ENCODE data around the gene TSPAN31. TPM values are rescaled to one million over a fixed set of nuclear protein-coding genes. Genes with fewer than 3 reads are reported as not detected.

Gene TSPAN31
- total RNA-seq, 5 donors from 2014 or later (not counting 1 experiment from before 2014, with no cell fraction given): 12.8 to 25.6 (median 15.5) TPM

DNA sequence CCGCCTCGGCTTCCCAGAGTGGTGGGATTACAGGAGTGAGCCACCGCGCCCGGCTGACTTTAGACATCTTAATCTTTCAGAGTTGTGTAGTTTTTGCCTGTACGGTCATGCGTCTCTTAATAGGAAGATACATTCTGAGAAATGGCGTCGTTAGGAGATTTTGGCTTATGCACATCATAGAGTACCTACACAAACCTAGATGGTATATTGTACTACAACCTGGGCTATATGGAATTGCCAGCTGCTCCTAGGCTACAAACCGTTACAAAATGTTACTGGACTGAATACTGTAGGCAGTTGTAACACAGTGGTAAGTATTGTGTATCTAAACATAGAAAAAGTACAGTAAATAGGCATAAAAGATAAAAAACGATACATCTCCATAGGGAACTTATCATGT lies 39.0 kb downstream of the TSPAN31 start:
- Histone ChIP-seq H3K4me1 (ENCODE audit: control insufficient read depth in 1 of 2, extremely low read depth in 1 of 2, insufficient read depth in 2 of 2, low read length in 2 of 2) (peaks cover 22 to 40% of the 10 kb centered on the region in 2 experiments), H3K27me3 (replicated peaks in 1 of 2; ENCODE audit: control insufficient read depth in 2 of 2, extremely low read depth in 1 of 2, insufficient read depth in 2 of 2, low read length in 1 of 2) (no peaks in the 10 kb centered on the region), H3K27ac (ENCODE audit: low read length) (no peak overlapping the region), H3K36me3 (ENCODE audit: control insufficient read depth in 2 of 2, extremely low read depth in 1 of 2, insufficient read depth in 1 of 2, low read length in 1 of 2) (peaks cover 0 to 34% of the 10 kb centered on the region in 2 donors), H3K4me3 (ENCODE audit: control insufficient read depth in 1 of 2, extremely low read depth in 1 of 2, low read length in 1 of 2) (no peak overlapping the region), H3K9me3 (no peaks in the 10 kb centered on the region)
- peaks cover 23% of the 10 kb centered on the region for H3K36me3 Mint-ChIP-seq
- CTCF ChIA-PET: interaction anchor here (0.7 to 1.3 kb wide), 4 partner anchors 15 to 120 kb away, joined by 3 to 4 read pairs (median 4); no protein-coding TSS in a partner anchor
- peak overlapping the region; percentile 62 to 100 (median 77) for H3K4me3 Mint-ChIP-seq
- H3K27ac Mint-ChIP-seq: peak overlapping the region in 1 of 2 donors; percentile 44
- POLR2A ChIA-PET: interaction anchor here in 1 of 2 donors (0.6 kb wide), 1 partner anchor 27 kb away, joined by 3 read pairs; no protein-coding TSS in a partner anchor
- ATAC-seq (replicated peaks in 1 of 4) (no peak), DNase-seq (no peak)
- WGBS (ENCODE audit: insufficient coverage): no CpG with 5 or more reads among the region's 11 CpGs
- H3K9me3 Mint-ChIP-seq: no peaks in the 10 kb centered on the region
- peaks cover 50 to 54% (median 52%) of the 10 kb centered on the region in 3 donors for H3K4me1 Mint-ChIP-seq
- H3K27me3 Mint-ChIP-seq: no peaks in the 10 kb centered on the region

DNA sequence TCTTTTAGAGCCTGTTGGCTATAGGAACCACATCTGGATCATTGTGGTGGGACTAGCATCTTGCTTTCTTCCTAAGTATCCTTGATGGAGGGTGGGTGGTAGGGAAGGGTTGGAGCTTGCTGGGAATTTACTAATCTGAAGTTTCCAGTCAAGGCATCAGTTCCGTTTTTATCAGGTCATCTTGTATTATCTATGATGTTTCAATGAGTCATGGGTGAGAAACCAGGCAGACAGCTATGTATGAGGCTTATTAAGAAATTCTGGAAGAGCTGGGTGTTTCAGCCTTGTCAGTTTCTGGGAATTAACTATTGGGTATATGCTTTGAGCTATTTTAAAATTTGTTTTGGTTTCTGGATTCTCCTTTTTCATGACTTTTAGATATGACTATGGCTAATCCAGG lies 49.1 kb downstream of the TSPAN31 start:
- DNase-seq (no peak), ATAC-seq (replicated peaks in 1 of 4) (no peak)
- Mint-ChIP-seq H3K4me1 (peaks cover 3 to 6% (median 4%) of the 10 kb centered on the region in 3 donors), H3K36me3 (peaks cover 38% of the 10 kb centered on the region), H3K4me3 (no peak overlapping the region), H3K27ac (no peak overlapping the region), H3K27me3 (no peaks in the 10 kb centered on the region), H3K9me3 (no peaks in the 10 kb centered on the region)
- Histone ChIP-seq H3K4me1 (ENCODE audit: control insufficient read depth in 1 of 2, extremely low read depth in 1 of 2, insufficient read depth in 2 of 2, low read length in 2 of 2) (no peaks in the 10 kb centered on the region), H3K27me3 (replicated peaks in 1 of 2; ENCODE audit: control insufficient read depth in 2 of 2, extremely low read depth in 1 of 2, insufficient read depth in 2 of 2, low read length in 1 of 2) (no peaks in the 10 kb centered on the region), H3K36me3 (ENCODE audit: control insufficient read depth in 2 of 2, extremely low read depth in 1 of 2, insufficient read depth in 1 of 2, low read length in 1 of 2) (peaks cover 3 to 69% of the 10 kb centered on the region in 2 donors), H3K4me3 (ENCODE audit: control insufficient read depth in 1 of 2, extremely low read depth in 1 of 2, low read length in 1 of 2) (no peak overlapping the region), H3K27ac (ENCODE audit: low read length) (no peak overlapping the region), H3K9me3 (no peaks in the 10 kb centered on the region)
- WGBS (ENCODE audit: insufficient coverage): 40% methylated on average over 1 of the region's 1 CpG
- CTCF ChIA-PET: interaction anchor here (0.8 to 1.3 kb wide), 2 partner anchors 11 to 105 kb away, joined by 3 to 4 read pairs; partner anchors contain the start of gene TSFM (in 1 of the 2)
- POLR2A ChIA-PET: interaction anchor here in 1 of 2 donors (0.8 kb wide), 1 partner anchor 39 kb away, joined by 3 read pairs; no protein-coding TSS in a partner anchor

DNA sequence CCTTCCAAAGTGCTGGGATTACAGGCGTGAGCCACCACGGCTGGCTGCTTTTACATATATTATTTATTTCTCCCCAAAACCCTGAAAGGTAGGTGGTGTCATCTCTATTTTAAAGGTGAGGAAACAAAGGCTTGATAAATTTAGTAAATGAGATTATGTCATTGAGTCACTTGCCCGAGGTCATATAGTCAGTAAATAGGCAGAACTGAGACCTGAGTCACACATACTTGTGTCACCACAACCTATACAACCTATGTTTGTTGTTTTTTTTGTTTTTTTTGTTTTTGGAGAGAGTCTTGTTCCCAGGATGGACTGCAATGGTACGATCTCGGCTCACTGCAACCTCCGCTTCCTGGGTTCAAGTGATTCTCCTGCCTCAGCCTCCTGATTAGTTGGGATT lies 50.5 kb downstream of the TSPAN31 start:
- POLR2A ChIA-PET: no interaction called here
- Mint-ChIP-seq H3K27me3 (no peaks in the 10 kb centered on the region), H3K9me3 (no peaks in the 10 kb centered on the region), H3K27ac (no peak overlapping the region), H3K4me1 (peaks cover 3 to 6% (median 4%) of the 10 kb centered on the region in 3 donors), H3K4me3 (no peak overlapping the region), H3K36me3 (peaks cover 41% of the 10 kb centered on the region)
- ATAC-seq (replicated peaks in 1 of 4) (no peak), DNase-seq (no peak)
- Histone ChIP-seq H3K27ac (ENCODE audit: low read length) (no peak overlapping the region), H3K36me3 (ENCODE audit: control insufficient read depth in 2 of 2, extremely low read depth in 1 of 2, insufficient read depth in 1 of 2, low read length in 1 of 2) (peaks cover 3 to 70% of the 10 kb centered on the region in 2 donors), H3K4me1 (ENCODE audit: control insufficient read depth in 1 of 2, extremely low read depth in 1 of 2, insufficient read depth in 2 of 2, low read length in 2 of 2) (no peaks in the 10 kb centered on the region), H3K4me3 (ENCODE audit: control insufficient read depth in 1 of 2, extremely low read depth in 1 of 2, low read length in 1 of 2) (no peak overlapping the region), H3K9me3 (no peaks in the 10 kb centered on the region), H3K27me3 (replicated peaks in 1 of 2; ENCODE audit: control insufficient read depth in 2 of 2, extremely low read depth in 1 of 2, insufficient read depth in 2 of 2, low read length in 1 of 2) (no peaks in the 10 kb centered on the region)
- no CpG with 5 or more reads among the region's 6 CpGs for WGBS (ENCODE audit: insufficient coverage)
- CTCF ChIA-PET: no interaction called here

DNA sequence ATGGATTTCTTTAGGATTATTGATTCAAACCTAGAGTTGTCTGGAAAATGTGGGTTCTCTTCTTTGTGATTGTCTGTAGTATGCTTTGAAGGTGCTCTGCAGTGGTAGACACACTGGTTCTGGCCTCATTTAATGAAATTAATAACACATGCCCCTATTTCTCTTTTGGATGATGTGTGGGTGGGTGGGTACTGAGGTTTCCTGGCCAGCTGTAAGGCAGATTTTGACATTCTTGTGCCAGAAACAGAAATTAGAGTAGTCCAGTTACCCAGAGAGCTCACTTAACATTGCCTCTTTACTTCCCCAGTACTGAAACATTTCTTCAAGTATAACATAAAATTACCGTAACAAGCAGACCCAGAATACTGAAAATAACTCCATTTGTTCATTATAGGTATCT lies 52.2 kb downstream of the TSPAN31 start:
- no peak overlapping the region for H3K27ac ChIP-seq (ENCODE audit: low read length)
- Mint-ChIP-seq H3K4me1 (peaks cover 0 to 3% (median 2%) of the 10 kb centered on the region in 3 donors), H3K4me3 (no peak overlapping the region), H3K36me3 (peaks cover 39% of the 10 kb centered on the region), H3K27me3 (no peaks in the 10 kb centered on the region), H3K9me3 (no peaks in the 10 kb centered on the region), H3K27ac (no peak overlapping the region)
- no CpG with 5 or more reads among the region's 1 CpG for WGBS (ENCODE audit: insufficient coverage)
- H3K36me3 ChIP-seq (ENCODE audit: control insufficient read depth in 2 of 2, extremely low read depth in 1 of 2, insufficient read depth in 1 of 2, low read length in 1 of 2): peaks cover 3 to 68% of the 10 kb centered on the region in 2 donors
- H3K4me3 ChIP-seq (ENCODE audit: control insufficient read depth in 1 of 2, extremely low read depth in 1 of 2, low read length in 1 of 2): no peak overlapping the region
- H3K4me1 ChIP-seq (ENCODE audit: control insufficient read depth in 1 of 2, extremely low read depth in 1 of 2, insufficient read depth in 2 of 2, low read length in 2 of 2): no peaks in the 10 kb centered on the region
- no peaks in the 10 kb centered on the region for H3K9me3 ChIP-seq
- H3K27me3 ChIP-seq (replicated peaks in 1 of 2; ENCODE audit: control insufficient read depth in 2 of 2, extremely low read depth in 1 of 2, insufficient read depth in 2 of 2, low read length in 1 of 2): no peaks in the 10 kb centered on the region
- ChIA-PET CTCF (no interaction called here), POLR2A (no interaction called here)
- ATAC-seq (replicated peaks in 1 of 4) (no peak), DNase-seq (no peak)

DNA sequence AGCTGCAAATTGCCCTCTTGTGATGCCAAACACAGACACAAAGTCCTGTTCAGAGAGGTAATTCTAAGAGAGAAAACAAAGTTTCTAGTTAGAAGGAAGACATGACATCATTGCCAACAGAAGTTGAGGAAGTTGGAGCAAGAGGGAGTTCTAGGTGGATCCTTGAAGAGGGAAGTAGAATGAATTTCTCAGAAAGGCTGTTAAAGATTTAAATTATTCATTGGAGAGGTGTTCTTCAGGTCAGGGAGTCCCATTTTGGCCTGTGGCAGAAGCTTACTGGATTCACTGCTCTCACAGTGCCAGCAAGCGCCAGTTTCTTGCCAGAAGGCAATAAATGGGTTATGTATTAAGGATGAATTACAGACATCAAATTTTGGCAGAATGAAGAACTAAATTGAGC lies 53.1 kb downstream of the TSPAN31 start:
- ATAC-seq (replicated peaks in 1 of 4) (no peak), DNase-seq (no peak)
- no CpG with 5 or more reads among the region's 1 CpG for WGBS (ENCODE audit: insufficient coverage)
- ChIA-PET POLR2A (no interaction called here), CTCF (interaction anchor here in 1 of 2 donors (0.8 to 1.0 kb wide), 2 partner anchors 15 to 29 kb away, joined by 3 to 4 read pairs; partner anchors contain the start of gene TSFM)
- Histone ChIP-seq H3K9me3 (no peaks in the 10 kb centered on the region), H3K27ac (ENCODE audit: low read length) (no peak overlapping the region), H3K36me3 (ENCODE audit: control insufficient read depth in 2 of 2, extremely low read depth in 1 of 2, insufficient read depth in 1 of 2, low read length in 1 of 2) (peaks cover 0 to 67% of the 10 kb centered on the region in 2 donors), H3K27me3 (replicated peaks in 1 of 2; ENCODE audit: control insufficient read depth in 2 of 2, extremely low read depth in 1 of 2, insufficient read depth in 2 of 2, low read length in 1 of 2) (no peaks in the 10 kb centered on the region), H3K4me1 (ENCODE audit: control insufficient read depth in 1 of 2, extremely low read depth in 1 of 2, insufficient read depth in 2 of 2, low read length in 2 of 2) (no peaks in the 10 kb centered on the region), H3K4me3 (ENCODE audit: control insufficient read depth in 1 of 2, extremely low read depth in 1 of 2, low read length in 1 of 2) (no peak overlapping the region)
- Mint-ChIP-seq H3K27ac (peak overlapping the region in 1 of 2 donors; percentile 5), H3K36me3 (peaks cover 44% of the 10 kb centered on the region), H3K4me3 (no peak overlapping the region), H3K27me3 (no peaks in the 10 kb centered on the region), H3K4me1 (peaks cover 0 to 2% (median under 1%) of the 10 kb centered on the region in 3 donors), H3K9me3 (no peaks in the 10 kb centered on the region)

Other genes starting within 250 kb of the TSPAN31 start
- gene DDIT3, start 224.5 kb upstream of the TSPAN31 start, total RNA-seq: 10 to 100 TPM; 34.5 to 93.5 (median 40.7) TPM
- gene MBD6, start 222.2 kb upstream of the TSPAN31 start, total RNA-seq: 100 to 1,000 TPM; 109 to 122 (median 114) TPM
- 10 to 100 TPM; 60.1 to 81.9 (median 71.5) TPM for gene DCTN2, start 197.8 kb upstream of the TSPAN31 start, total RNA-seq
- gene KIF5A, start 195.0 kb upstream of the TSPAN31 start, total RNA-seq: 1 to 10 TPM in 2 of 5 donors, under 1 TPM in 3; 0.83 to 1.8 (median 0.92) TPM
- 10 to 100 TPM; 21.7 to 30.9 (median 27.9) TPM for gene PIP4K2C, start 153.8 kb upstream of the TSPAN31 start, total RNA-seq
- 10 to 100 TPM; 27.1 to 37.2 (median 30.4) TPM for gene DTX3, start 140.2 kb upstream of the TSPAN31 start, total RNA-seq
- gene ARHGEF25, start 133.6 kb upstream of the TSPAN31 start, total RNA-seq: 1 to 10 TPM in 1 of 5 donors, under 1 TPM in 4; 0.67 to 1.4 (median 0.84) TPM
- gene B4GALNT1, start 111.8 kb upstream of the TSPAN31 start, total RNA-seq: under 1 TPM in 3 of 5 donors, not detected in 2; 0.16 to 0.54 (median 0.26) TPM
- 100 to 1,000 TPM; 135 to 181 (median 164) TPM for gene OS9, start 50.9 kb upstream of the TSPAN31 start, total RNA-seq
- 10 to 100 TPM; 43.2 to 74.6 (median 66.4) TPM for gene AGAP2, start 6.3 kb upstream of the TSPAN31 start, total RNA-seq
- 10 to 100 TPM; 24.1 to 53.9 (median 46.2) TPM for gene CDK4, start 7.3 kb downstream of the TSPAN31 start, total RNA-seq
- 10 to 100 TPM; 45.4 to 72.9 (median 71.7) TPM for gene MARCHF9, start 10.1 kb downstream of the TSPAN31 start, total RNA-seq
- 1 to 10 TPM in 3 of 5 donors, under 1 TPM in 2; 0.76 to 2.1 (median 1.2) TPM for gene CYP27B1, start 22.0 kb downstream of the TSPAN31 start, total RNA-seq
- gene METTL1, start 27.1 kb downstream of the TSPAN31 start, total RNA-seq: 10 to 100 TPM; 10.3 to 17.4 (median 14.5) TPM
- 1 to 10 TPM; 2.4 to 5.1 (median 3.4) TPM for gene EEF1AKMT3, start 27.6 kb downstream of the TSPAN31 start, total RNA-seq
- 10 to 100 TPM; 15.5 to 21.5 (median 20.2) TPM for gene TSFM, start 37.7 kb downstream of the TSPAN31 start, total RNA-seq
- 10 to 100 TPM in 1 of 5 donors, 1 to 10 TPM in 4; 2.2 to 12.3 (median 8.9) TPM for gene AVIL, start 73.7 kb downstream of the TSPAN31 start, total RNA-seq
- gene CTDSP2, start 101.7 kb downstream of the TSPAN31 start, total RNA-seq: 100 to 1,000 TPM; 132 to 246 (median 234) TPM
- 1 to 10 TPM; 3.1 to 9.7 (median 7.7) TPM for gene ATP23, start 196.5 kb downstream of the TSPAN31 start, total RNA-seq

Data from T-cell (primary cell).